Suppressor macrophage treated with lipopolysaccharide for 4 hours (primary cell): Measurements from ENCODE around the gene EFNA4.

Source experiments
- DNase-seq: peaks from one replicate; pipeline ENCODE4 v3.0.0-alpha.2; 2020

The EFNA4 gene, protein sequence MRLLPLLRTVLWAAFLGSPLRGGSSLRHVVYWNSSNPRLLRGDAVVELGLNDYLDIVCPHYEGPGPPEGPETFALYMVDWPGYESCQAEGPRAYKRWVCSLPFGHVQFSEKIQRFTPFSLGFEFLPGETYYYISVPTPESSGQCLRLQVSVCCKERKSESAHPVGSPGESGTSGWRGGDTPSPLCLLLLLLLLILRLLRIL

DNA sequence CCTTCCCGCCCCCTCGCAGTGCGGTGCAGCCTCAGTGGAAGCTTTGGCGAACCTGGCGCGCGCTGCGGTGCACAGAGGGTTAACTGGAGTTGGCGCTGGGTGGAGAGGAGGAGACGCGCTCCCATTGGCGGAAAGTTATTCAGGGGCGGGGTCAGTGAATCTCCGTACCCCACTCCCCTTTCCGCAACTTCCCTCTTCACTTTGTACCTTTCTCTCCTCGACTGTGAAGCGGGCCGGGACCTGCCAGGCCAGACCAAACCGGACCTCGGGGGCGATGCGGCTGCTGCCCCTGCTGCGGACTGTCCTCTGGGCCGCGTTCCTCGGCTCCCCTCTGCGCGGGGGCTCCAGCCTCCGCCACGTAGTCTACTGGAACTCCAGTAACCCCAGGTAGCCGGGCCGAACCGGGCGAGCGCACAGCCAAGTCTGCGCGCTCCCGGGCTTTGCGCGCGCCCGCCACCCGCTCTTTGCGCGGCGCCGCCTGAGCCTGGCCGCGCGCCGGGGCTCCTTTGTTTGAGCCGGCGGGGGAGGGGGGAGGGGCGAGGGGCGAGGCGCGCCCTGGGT is at the start of gene EFNA4:
TSS of gene EFNA4 (plus strand) at position 191 of the 561 bp plus-strand sequence. CDS start at position 275, 84 bp downstream.
- peak; percentile 85 for DNase-seq

DNA sequence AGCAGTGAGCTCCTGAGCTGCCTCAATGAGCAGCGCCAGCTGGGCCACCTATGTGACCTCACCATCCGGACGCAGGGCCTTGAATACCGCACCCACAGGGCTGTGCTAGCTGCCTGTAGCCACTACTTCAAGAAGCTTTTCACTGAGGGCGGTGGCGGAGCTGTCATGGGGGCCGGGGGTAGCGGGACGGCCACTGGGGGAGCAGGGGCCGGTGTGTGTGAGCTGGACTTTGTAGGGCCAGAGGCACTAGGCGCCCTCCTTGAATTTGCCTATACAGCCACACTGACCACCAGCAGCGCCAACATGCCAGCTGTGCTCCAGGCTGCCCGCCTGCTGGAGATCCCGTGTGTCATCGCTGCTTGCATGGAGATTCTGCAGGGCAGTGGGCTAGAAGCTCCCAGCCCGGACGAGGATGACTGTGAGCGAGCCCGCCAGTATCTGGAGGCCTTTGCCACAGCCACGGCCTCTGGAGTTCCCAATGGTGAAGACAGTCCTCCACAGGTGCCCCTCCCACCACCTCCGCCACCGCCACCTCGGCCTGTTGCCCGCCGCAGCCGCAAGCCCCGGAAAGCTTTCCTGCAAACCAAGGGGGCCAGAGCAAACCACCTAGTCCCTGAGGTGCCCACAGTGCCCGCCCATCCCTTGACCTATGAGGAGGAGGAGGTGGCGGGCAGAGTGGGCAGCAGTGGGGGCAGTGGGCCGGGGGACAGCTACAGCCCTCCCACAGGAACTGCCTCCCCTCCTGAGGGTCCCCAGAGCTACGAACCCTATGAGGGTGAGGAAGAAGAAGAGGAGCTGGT is 48.6 kb upstream of the EFNA4 start:
- DNase-seq, result no peak

DNA sequence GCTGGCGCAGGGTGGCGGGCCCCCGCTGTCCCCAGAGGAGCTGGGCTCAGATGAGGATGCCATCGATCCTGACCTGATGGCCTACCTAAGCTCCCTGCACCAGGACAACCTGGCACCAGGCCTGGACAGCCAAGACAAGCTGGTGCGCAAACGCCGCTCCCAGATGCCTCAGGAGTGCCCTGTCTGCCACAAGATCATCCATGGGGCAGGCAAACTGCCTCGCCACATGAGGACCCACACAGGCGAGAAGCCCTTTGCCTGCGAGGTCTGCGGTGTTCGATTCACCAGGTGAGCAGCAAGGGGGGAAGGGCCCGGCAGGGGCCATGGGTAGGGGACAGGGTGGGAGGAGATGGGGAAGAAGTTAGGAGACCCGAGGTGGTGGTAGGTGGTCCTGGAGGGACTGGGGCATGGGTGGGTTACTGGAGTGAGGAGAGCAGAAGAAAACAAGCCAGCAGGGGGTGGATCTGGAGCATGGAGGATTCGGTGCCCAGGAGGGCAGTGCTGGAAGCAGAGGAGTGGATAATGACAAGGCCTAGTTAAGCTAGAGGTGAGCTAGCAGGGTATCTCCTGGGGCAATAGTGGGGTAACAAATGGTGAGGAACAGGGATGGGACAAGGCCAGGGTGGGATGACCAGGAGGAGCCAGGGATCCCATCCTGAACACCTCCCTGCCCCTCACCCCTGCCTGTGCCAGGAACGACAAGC is 47.9 kb upstream of the EFNA4 start:
- no peak for DNase-seq

DNA sequence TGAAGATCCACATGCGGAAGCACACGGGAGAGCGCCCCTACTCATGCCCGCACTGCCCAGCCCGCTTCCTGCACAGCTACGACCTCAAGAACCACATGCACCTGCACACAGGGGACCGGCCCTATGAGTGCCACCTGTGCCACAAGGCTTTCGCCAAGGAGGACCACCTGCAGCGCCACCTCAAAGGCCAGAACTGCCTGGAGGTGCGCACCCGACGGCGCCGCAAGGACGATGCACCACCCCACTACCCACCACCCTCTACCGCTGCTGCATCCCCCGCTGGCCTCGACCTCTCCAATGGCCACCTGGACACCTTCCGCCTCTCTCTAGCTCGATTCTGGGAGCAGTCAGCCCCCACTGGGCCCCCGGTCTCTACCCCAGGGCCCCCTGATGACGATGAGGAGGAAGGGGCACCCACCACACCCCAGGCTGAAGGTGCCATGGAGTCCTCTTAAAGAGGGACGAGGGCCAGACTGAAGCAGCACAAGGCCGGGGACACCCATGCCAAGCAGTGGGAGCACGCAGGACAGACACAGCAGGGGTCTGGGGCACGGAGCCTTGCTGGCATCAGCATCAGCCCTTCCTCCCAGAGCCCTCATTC is 47.2 kb upstream of the EFNA4 start:
- no peak for DNase-seq

DNA sequence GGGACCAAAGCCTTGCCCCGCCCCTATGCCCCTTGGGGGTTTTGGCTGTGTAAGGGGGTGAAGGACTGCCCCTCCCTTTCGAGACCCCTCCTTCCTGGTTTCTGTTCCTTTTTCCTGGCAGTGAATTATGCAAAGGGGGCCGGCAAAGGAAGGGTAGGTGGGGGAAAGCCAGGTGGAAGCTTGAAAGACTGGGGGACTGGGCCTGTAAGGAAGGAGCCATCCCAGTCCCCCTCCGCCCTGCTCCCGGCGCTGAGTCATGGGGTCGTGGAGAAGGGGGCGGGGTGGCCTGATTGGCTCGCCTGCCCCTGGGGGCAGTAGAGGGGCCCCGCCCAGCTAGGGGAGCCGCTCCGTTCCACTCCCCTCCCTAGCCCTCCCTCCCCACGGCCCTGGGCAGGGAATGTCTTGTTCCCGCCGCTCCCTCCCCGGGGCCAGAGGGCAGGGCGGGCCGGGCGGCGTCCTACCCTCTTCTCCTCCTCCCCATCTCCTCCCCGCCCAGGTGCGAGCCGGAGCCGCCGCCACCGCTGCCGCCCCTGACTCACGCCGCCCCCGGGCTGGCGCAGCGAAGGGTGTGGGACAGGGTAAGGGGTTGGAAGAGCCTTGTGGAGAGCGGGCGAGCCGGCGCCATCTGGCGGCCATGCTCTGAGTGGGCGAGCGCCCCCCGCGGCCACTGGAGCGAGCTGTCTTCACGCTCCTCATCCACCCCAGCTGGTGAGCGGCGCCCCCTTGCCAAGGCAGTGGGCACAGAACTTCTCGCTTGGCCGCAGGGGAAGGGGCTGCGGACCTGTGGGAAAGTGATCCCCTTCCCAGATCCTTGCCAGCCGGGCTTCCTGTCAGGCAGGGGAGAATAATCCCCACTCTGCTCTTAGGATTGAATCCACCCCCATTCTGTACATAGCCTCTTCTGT is 46.2 kb upstream of the EFNA4 start:
- peak; percentile 85 for DNase-seq

DNA sequence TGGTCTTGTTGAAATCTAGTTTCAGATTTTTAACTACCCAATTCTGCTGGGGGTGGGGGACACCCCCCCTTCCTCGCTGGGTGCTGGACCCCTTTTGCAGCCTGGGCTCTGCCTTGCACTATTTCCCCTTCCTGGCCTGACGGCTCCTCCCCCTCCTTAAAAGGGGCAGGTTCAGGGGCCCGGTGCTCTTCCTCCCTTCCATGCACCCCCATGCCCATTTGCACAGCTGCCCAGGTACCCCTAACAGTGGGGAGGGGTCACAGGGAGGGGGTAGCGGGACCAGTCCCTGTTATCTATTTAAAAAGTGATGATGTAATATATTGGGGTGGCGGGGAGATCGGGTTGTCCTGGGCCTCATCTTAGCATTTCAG is 45.6 kb upstream of the EFNA4 start:
- no peak for DNase-seq

DNA sequence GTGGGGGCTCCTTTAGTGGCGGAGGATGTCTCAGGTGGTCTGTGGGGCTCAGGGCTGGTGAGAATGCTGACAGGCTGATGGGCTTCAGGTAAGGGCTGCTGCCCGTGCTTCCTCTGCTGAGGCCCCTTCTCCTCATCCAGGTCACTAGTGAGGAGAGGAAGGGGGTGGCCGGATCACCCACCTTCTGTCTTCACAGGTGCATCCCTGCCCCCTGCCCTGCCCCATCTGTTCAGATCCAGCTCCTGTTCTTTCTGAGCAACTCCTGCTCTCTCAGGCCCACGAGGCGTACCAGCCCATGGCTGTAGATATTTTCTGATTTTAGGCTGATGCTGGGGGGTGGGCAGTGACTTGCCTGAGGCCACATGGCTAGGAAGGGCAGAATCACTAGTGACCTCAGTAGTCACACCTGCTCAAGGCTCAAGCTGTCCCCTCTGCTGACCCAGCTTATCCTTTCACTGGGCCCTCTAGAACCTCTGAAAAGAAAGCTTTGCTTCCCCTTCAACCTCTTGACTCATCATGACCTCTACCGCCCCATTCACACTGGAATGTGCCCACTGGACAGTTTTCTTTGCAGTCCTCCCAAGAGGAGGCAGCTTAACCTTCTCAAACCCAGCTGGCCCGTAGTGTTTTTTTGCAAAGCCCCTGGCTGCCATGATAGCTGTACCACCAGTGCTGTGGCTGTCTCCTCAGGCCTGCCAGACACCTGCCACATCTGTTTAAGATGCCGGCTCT is 44.8 kb upstream of the EFNA4 start:
- DNase-seq, result no peak

DNA sequence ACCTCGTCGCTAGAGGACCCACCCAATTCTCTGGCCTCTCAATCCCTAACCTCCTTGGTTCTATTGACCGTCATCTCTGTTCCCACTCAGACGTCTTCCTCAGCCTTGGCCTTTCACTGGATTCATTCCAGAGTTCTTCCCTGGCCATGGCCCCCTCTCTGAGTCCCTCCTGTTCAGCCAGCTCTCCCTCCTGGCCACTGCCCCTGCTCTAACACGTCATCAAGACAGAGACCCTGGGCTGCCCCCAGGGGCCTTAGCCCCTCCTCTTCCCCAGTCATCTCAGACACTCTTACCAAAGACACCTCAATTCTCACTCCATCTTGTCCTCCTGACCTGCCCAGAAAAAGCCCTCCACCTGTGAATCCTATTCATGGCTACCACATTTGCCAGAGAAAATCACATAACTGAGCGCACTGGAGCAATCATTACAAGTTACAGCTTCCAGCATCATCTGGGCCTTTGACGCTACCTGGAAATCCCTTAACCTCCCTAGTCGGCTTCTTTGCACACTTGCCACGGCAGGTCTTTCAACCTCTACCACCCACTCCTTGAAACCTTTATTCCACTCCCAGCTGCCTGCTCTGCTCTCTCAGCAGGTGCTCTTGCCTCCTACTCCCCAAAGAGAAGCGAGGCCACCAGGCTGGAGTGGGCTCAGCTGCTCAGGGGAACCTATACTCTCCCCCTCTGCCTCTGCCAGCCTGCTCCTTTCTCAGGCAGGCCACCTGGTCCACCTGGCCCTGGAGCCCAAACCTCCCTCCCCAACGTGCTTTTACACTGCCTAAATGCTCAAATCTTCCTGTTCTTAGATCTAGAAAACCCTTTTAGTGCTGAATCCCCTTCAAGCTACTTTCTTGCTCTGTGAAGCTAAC is 43.9 kb upstream of the EFNA4 start:
- no peak for DNase-seq

DNA sequence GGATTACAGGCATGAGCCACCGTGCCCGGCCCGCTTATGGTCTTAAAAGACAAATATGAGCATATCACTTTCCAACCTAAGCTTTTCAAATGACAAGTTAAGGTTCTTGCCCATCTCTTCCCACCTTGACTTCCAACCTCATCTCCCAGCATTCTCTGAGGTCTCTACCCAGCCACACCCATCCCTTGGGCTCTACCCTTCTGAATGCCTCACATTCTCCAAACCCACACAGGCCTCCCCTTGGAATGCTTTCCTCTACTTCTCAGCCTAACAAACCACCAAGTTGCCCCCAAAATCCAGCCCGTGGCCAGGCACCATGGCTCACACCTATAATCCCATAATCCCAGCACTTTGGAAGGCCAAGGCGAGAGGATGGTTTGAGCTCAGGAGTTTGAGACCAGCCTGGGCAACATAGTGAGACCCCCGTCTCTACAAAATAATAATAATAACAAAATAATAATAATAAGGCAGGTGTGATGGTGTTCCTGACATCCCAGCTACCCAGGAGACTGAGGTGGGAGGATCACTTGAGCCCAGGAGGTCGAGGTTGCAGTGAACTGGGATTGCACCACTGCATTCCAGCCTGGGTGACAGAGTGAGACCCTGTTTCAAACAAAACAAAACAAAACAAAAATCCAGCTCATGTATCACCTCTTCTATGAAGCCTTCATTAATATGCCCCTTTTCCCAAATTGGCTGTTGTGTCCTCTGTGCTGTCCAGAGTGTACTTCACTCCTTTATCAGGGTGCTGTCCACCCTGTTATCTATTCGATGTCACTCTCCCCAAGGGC is 41.2 kb upstream of the EFNA4 start:
- no peak for DNase-seq

DNA sequence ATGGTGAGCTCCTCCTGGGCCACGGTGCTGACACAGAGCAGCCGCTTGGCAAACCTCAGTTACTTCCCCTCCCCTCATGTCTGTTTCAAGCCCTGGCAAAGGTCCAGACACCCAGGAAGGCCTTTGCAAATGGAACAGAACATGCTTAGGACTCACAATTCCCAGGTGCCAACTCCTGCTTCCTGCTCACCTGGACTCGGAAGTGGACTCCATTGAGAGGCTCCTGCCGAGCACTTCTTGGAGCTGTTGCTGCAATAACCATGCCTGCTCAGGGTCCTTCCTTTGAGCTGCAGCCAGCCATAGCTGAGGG is 40.7 kb upstream of the EFNA4 start:
- no peak for DNase-seq

DNA sequence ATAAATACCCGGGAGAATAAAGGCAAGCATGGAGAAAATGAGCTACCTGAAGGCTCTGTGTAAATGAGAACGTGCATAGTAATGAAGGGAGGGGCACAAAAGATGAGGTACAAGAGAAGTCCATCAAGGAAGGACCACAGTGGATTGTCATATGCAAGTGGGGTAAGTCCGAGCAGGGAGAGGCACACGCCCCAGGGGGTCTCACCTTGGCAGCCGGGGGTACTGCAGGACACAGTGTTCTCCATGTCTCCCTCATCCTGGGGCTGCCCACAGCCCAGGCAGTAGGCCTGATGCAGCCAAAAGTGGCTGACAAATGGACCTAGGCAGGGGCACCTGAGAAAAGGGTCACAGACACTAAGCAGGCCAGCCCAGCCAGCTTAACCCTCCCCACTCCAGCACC is 39.9 kb upstream of the EFNA4 start:
- no peak for DNase-seq

DNA sequence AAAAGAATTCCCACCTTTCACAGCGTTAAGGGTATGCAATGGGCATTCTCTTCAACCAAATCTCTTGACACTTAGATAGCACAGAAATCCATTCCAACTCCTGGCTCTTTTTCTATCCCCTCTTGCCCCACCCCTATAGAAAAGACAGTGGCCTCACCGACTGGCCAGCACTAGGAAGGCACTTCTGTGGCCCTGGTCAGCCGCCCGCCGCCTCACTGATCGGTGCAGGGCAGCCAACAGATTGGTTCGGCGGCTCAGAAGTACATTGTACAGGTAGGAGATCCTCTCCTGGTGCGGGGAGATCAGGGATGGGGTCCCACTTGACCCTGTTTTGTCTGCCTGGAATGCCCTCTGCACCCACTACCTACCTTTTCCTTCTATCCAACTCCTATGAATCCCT is 39.2 kb upstream of the EFNA4 start:
- no peak for DNase-seq

DNA sequence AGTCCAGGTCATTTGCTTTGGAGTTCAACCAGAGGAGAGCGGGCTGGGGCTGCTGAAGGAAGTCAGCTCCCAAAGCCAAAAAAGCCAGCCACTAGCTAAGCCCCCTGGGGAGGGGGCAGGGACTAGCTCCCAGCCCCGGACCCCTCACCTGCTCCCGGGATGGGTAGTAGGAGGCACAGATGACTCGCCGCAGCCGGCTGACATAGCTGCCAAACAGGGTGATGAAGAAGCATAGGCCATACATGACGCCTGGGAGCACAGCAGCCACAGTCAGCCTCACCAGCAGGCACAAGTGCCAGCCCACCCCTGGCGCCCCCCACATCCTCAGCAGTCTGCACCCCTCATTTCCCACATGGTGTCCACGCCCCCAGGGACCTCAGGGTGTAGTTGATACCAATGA is 37.4 kb upstream of the EFNA4 start:
- no peak for DNase-seq

DNA sequence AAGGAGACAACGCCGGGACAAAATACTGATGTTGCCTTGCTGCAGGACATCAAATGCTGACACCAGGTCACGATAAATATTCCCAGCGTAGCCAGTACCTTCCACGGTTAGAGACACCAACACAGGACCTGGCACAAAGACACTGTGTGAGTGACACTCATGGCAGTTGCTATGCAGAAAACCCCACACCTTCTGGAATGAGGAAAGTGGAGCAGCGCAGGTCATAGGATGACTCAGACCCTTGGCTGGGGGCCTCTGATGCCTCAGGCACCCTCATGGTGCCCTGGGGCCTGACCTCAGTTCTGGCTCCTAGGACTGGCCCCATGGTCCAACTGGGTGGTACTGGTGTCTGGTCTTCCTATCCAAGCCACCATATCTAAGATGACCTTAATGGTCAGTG is 37.0 kb upstream of the EFNA4 start:
- no peak for DNase-seq

DNA sequence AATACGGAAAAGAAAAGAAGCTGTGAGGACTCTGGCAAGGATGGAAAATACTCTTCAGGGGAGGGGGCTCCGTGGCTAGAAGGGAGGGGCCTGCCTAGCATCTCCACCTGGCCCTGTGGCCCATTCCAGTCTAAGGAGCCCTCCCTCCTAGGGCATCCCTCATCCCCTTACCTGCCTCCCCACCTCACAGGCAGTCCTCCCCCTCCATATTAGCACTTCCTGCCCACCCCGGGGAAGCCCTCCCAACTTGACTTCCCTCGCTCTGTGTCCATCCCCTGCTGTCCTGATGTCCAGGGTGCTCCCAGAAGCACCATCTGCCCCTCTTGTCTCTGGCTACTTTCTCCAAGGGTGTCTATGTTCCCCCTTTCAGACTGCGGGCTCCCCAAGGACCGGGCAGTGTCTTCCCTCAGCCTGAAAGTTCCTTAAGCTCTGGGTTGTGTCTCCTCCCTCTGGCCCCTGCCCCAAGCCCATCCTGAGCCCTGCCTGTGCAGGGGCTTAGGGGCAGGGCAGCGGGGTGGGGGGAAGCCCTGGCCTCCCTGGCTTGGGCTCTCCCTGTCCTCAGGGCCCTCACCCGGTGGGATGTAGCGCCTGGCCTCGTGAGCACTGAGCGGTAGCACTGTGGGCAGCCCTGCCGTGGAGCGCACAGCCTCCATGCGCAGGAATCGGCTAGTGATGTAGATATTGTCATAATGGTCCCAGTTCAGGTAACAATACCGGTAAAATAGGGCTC is 33.9 kb upstream of the EFNA4 start:
- no peak for DNase-seq

DNA sequence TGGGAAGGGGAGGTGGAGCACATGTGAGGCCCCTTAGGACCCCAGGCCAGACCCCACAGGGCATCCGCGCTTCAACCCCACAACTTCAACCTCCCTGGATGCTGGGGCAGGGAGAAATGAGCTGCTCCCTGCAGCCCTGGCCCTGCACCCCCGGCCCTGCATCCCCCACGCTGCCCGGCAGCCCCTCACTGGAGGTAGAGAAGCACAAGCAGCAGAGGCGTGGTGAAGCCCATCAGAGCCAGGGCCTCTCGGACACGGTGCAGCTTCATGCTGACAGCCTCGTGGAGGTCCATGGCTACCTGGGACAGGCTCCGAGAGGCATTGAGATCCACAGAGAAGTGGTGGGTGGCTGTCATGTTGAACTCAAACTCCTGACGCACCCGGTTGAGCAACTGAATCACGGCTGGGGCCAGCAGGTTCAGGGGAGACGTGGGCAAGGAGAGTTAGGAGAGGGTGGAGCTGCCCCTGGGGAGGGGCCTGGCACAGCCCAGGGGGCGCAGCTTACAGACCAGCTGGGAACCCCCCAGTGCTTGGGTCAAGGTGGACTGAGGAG is 33.2 kb upstream of the EFNA4 start:
- no peak for DNase-seq

DNA sequence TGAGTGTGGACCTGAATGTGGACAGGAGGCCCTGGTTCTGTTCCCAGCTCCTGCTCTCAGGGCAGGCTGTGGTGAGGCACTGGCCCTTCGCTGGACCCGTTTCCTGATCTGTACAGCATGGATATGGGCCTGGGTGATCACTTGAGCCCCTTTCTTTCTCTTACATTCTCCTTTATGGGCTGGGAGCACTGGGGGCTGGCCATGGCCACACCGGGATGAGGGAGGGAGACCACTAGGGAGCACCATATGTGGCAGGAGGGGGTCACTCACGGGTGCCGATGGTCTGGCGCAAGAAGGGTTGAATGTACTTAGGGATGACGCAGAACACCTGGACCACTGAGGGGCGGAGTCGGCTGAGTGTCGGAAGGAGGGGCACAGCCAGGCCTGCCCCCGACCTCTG is 32.6 kb upstream of the EFNA4 start:
- DNase-seq, result no peak

DNA sequence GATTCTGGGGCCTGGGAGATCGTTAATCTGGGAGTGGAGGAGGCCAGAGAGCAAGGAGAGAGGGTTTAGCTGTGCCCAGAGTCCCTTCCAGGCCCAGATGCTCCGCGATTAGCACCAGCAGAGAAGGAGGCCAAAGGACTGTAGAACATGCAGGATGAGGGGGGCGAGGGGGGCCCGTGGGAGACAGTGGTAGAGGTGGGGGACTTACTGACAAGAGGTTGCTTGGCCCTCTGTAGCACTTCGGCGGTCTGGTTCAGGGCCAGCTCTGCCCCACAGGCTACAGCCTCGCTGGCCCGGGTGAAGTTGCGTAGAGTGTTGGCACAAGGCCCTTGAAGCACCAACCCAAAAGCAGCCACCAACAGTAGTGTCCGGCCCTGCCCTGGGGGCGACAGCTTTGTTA is 30.7 kb upstream of the EFNA4 start:
- no peak for DNase-seq

DNA sequence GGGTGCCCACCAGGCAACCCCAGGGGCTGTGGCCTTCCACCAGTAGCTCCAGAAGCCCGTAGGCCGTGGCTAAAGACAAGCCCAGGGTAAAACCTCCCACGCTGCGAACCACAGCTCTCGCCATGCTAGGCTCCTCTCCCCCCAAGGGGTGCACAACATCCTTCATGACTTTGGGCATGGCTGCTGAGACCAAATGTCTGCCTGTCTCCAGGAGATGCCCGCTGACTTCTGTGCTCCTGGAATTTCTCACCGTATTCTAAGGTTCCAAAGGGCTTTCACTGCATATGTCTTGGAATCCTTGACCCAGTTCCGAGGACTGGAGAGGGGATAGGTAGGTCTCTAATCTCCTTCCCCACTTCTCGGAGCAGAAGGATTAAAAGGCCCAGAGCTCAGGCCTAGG is 30.0 kb upstream of the EFNA4 start, which contains the start of the genes DCST1 and DCST2:
TSS of gene DCST1 (plus strand) at position 301 of the 400 bp plus-strand sequence. CDS start 213 bp downstream, outside the sequence.
TSS of gene DCST2 (minus strand) at position 258 of the 400 bp plus-strand sequence. CDS start at position 178, 80 bp downstream.
- no peak for DNase-seq
